DLD1 (cell line): ENCODE measurements around the gene SPDYE11.
"Not testable (repeated sequence)": the region's sequence is repeated elsewhere in the genome, so short reads cannot be mapped to it uniquely, and the experiment has no call there.

Experiments used
- in situ Hi-C: cut with HindIII; loops from 2 replicates; pipeline ENCODE4 v1.10.0; 2017; ENCODE audit warnings: low sequenced_read_pairs

SPDYE11 gene, protein sequence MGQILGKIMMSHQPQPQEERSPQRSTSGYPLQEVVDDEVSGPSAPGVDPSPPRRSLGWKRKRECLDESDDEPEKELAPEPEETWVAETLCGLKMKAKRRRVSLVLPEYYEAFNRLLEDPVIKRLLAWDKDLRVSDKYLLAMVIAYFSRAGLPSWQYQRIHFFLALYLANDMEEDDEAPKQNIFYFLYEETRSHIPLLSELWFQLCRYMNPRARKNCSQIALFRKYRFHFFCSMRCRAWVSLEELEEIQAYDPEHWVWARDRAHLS

DNA sequence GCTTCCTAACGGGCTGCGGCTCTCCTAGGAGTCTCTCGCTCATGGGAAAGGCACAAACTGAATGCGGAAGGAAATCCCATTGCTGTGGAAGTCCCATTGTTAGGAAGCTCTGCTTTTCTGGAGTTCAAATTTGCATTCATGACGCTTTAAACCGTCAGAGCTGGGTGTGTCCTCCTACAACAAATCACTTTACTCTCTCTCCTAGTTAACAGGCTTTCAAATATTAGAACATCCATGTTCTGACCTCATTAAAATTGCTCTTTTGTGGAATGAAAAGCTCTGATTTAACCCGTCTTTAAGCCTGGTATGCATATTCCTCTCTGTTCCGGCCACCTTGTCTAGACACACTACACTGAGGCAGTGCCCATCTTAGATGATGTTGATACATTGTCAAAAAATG is at the start of gene SPDYE11:
TSS of gene SPDYE11 (minus strand) at position 101 of the 400 bp plus-strand sequence. CDS start 1,800 bp downstream, outside the sequence.
- in situ Hi-C loops: not testable (repeated sequence)

- in situ Hi-C loops: not testable (repeated sequence)
Measured at GRCh38 chr7:73085938-73086337, 28.2 kb upstream of the SPDYE11 start, which contains the start of gene SPDYE9. SPDYE9 (minus strand) TSS chr7:73086038; CDS start chr7:73084238, 1,800 bp downstream.

DNA sequence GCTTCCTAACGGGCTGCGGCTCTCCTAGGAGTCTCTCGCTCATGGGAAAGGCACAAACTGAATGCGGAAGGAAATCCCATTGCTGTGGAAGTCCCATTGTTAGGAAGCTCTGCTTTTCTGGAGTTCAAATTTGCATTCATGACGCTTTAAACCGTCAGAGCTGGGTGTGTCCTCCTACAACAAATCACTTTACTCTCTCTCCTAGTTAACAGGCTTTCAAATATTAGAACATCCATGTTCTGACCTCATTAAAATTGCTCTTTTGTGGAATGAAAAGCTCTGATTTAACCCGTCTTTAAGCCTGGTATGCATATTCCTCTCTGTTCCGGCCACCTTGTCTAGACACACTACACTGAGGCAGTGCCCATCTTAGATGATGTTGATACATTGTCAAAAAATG is 28.0 kb downstream of the SPDYE11 start, which contains the start of gene SPDYE8:
TSS of gene SPDYE8 (minus strand) at position 101 of the 400 bp plus-strand sequence. CDS start 1,800 bp downstream, outside the sequence.
- in situ Hi-C loops: not testable (repeated sequence)

GRCh38 chr7:73006491-73006890 is 51.2 kb downstream of the SPDYE11 start:
- in situ Hi-C loops: not testable (repeated sequence)

DNA sequence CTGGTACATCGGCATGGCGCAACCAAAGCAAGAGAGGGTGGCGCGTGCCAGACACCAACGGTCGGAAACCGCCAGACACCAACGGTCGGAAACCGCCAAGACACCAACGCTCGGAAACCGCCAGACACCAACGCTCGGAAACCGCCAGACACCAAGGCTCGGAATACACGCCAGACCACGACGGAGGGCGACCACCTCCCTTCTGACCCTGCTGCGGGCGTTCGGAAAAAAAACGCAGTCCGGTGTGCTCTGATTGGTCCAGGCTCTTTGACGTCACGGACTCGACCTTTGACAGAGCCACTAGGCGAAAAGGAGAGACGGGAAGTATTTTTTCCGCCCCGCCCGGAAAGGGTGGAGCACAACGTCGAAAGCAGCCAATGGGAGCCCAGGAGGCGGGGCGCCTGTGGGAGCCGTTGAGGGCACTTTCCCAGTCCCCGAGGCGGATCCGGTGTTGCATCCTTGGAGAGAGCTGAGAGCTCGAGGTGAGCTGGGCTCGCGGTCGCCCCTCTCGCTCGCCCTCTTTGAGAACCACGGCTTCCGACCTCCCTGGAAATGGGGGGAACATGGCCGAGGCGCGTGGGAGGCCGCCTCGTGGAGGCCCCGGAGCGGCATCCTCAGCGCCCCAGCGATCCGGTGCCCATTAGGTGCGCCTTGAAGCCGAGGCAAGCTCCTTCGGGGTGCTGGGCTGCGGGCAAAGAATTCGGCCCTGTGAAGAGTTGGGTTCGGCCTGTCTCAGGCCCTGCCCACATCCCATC is 51.8 kb downstream of the SPDYE11 start:
- in situ Hi-C loops: not testable (repeated sequence)

- in situ Hi-C loops: not testable (repeated sequence)
Measured at GRCh38 chr7:73005356-73005692, 52.4 kb downstream of the SPDYE11 start.

GRCh38 chr7:72997887-72998468 is 59.7 kb downstream of the SPDYE11 start:
- in situ Hi-C loops: not testable (repeated sequence)
